ENCODE results near the gene APBB2. TPM values are rescaled to one million over a fixed set of nuclear protein-coding genes. Genes with fewer than 3 reads are reported as not detected.

Gene APBB2
- total RNA-seq, 2 experiments from 2014 or later: 3.1 to 5.5 TPM

DNA sequence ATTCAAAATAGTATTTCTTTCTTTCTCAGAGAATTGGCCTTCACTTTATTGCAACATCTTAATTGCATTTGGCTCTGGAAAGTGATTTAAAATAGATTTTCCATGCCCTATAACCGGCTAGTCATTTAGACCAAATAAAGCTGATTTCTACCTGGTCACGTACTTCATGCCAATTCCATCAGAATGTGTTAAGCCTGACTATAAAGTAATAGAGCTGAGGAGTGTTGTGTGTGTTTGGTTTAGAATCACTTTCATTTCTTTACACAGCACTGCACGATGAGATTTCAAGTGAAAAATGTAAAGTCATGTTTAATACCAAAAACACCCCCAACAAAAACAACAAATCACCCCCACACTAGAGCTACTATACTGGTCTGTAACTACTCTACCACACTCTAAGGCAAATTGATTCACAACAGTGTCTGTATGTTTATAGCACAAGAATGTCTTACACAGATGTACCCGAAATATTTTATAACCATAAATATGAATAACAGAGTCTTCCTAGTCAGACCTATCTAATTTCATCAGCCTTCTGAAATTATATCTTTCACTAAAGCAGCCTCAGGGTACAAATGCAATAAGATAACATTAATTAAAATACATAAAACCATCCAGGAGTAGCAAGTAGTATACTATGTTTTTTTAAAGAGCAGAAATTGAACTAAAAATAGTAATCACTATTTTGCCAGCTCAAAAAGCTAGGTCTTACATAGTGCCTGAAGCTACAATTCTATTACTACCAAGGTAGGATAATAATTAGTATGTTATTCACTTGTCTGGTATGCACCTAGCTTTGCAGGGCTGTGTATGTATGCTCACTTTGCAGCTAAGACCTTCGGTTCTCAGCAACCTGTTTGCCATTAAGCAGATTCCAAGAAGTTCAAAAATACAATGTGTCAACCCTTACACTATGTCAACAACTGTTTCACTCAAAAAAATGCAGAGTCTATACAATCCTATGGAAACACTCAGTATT lies 28.4 kb downstream of the APBB2 start:
- no peaks in the 10 kb centered on the region for H3K36me3 Mint-ChIP-seq
- H3K9me3 Mint-ChIP-seq: peaks cover 4% of the 10 kb centered on the region
- no peak for DNase-seq

DNA sequence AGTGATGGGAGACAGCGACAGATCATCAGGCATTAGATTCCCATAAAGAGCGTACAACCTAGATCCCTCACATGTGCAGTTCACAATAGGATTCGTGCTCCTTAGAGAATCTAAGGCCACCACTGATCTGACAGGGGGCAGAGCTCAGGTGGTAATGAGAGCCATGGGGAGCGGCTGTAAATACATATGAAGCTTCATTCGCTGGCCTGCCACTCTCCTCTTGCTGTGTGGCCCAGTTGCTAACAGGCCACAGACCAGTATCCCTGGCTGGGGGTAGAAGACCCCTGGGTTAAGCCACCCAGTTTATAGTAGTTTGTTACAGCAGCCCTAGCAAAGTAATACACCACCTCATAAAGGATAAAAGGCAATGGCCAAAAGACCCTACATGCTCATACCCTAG lies 30.3 kb downstream of the APBB2 start:
- Mint-ChIP-seq H3K27me3 (peaks cover 7% of the 10 kb centered on the region), H3K4me3 (no peak overlapping the region), H3K27ac (no peak overlapping the region), H3K4me1 (no peaks in the 10 kb centered on the region), H3K36me3 (no peaks in the 10 kb centered on the region), H3K9me3 (peaks cover 4% of the 10 kb centered on the region)
- DNase-seq: no peak

More for the DNA sequence above, 28.4 kb downstream of the APBB2 start:
- Mint-ChIP-seq H3K27me3 (peaks cover 11% of the 10 kb centered on the region), H3K4me3 (no peak overlapping the region), H3K27ac (no peak overlapping the region), H3K4me1 (no peaks in the 10 kb centered on the region)

DNA sequence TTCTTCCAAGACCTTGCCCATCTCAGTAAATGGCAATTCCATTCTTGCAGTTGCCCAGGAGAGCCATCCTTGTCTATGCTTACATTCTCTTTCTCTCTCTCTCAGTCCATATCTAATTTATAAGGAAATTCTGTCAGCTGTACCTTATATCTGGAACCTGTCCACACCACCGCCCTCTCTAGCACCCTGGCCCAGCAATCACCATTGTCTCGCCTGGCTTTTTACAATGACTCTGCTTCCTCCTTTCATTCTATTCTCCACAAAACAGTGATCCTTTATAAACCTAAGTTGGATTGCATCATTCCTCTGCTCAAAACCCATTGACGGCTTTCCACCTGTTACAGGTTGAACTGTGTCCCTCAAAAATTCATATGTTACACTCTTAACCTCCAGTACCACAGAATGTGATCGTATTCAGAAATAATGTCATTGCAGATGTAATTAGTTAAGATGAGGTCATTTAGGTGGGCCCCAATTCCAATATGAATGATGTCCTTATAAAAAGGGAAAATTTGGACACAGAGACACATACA lies 31.3 kb downstream of the APBB2 start:
- H3K4me1 Mint-ChIP-seq: no peaks in the 10 kb centered on the region
- H3K4me3 Mint-ChIP-seq: no peak overlapping the region
- DNase-seq: no peak
- peaks cover 4% of the 10 kb centered on the region for H3K9me3 Mint-ChIP-seq
- peaks cover 3% of the 10 kb centered on the region for H3K27me3 Mint-ChIP-seq
- H3K27ac Mint-ChIP-seq: no peak overlapping the region
- H3K36me3 Mint-ChIP-seq: no peaks in the 10 kb centered on the region

DNA sequence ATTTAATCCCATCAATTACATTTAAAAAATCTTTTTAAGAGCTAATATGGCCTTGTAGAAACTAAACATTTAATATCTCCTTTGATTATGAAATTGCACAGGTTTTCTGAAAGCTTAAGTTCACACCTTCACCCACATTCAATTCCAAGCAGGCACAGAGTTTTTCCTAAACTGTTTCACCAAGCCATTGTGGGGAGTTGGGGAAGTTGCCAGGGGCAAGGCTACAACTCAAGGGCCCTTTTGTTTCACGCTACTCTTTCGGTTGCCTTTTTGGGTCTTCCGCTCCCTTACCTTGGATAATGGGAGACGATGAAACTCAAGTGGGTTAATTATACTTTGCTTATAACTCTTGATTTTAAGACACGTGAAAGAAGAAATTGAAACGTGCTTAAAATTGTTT lies 33.3 kb downstream of the APBB2 start:
- Mint-ChIP-seq H3K27me3 (peaks cover 8% of the 10 kb centered on the region), H3K4me1 (no peaks in the 10 kb centered on the region), H3K9me3 (peaks cover 4% of the 10 kb centered on the region), H3K36me3 (no peaks in the 10 kb centered on the region), H3K27ac (no peak overlapping the region), H3K4me3 (no peak overlapping the region)
- DNase-seq: no peak

DNA sequence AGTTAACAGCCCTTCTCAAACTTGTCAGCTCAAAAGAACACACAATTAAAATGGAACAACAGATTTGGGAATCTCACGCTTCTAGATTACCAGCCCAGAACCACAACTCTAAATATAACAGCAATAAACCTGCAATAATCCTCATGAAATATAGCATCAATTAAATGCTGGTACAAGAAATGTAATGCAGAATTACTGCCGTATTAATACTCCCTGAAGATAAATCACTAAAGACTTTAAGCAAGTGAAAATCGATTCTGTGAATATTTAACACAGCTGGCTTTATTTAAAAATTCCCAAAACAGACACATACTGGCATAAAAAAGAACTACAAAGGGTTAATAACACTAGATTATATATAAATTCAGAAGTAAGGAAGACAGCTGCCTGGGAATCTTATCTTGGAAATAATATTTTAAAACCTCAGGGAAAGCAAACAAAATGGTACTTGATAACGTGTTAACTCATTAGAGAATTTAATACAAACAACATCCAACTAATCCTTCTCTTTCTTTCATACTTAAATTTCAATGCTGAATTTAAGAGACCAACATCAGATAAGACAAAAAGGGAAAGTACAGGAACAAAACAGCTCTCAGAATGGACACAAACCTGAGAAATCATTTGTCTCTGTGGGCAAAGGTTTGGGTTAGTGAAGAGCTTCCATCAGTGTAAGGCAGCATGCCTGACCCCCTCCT lies 34.7 kb downstream of the APBB2 start:
- Mint-ChIP-seq H3K9me3 (peaks cover 4% of the 10 kb centered on the region), H3K36me3 (no peaks in the 10 kb centered on the region), H3K4me3 (no peak overlapping the region), H3K27me3 (peaks cover 8% of the 10 kb centered on the region), H3K4me1 (no peaks in the 10 kb centered on the region), H3K27ac (no peak overlapping the region)
- no peak for DNase-seq

DNA sequence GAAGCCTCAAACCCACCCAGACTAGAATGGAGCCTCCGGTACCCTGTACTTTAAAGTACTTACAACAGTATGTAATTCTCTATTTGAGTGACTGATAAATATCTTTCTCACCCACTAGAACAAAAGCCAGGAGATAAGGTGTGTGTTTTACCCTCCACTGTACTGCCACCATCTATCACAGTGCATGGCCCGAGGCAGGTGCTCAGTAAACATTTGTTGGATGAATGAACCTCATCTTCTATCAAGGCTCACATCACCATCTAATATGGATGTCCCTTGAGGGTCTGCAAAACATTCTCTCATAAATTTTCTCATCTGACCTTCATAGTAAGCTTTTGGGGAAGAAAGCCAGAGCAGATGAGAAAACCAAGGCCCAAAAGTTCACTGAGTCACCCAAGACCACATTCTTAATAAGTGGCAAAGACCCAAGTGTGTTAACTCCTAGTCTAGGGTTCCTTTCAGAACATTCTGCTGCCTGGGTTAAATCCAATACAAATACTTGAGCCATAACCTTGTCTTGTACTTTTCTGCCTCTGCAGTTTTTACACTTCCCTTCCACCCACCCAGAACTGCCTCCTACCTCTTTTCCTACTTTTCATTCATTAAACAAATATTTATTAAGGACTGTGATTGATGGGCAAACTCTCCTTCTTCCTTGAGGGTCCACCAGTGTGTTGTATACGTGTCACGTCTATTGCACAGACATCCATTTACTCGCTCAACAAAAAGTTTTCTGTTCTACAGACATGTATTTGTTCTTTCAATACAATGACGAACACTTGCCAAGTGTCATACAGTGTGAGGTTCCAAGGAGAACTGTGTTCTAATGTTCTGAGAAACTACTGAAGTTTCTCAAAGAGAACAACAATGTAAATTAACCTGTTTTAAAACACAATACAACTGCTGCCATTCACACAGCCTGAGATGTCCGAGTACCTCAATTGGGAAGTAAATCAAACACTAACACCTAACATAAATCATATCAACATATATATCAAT lies 35.7 kb downstream of the APBB2 start:
- H3K4me1 Mint-ChIP-seq: no peaks in the 10 kb centered on the region
- no peak for DNase-seq
- no peak overlapping the region for H3K4me3 Mint-ChIP-seq
- H3K27ac Mint-ChIP-seq: no peak overlapping the region
- no peaks in the 10 kb centered on the region for H3K36me3 Mint-ChIP-seq
- H3K9me3 Mint-ChIP-seq: peaks cover 2% of the 10 kb centered on the region
- H3K27me3 Mint-ChIP-seq: peaks cover 8% of the 10 kb centered on the region

DNA sequence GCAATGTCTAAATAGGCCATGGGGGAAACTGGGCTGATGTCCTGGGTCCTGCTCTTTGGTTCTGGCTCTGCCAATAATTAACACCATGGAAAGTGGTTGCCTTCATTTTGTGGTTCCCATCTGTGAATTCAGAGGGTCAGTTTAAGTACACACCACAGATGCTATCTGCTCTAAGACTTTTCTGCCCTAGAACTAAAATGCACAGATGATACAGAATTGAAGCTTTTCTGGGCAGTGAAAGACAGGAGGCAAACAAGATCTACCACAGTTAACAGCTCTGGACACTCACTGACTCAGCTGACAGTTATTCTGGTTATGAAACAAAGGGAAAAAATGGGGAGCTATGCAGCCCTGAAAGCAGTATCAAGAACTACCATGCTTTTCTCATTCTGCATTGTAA lies 37.3 kb downstream of the APBB2 start:
- Mint-ChIP-seq H3K9me3 (peaks cover under 1% of the 10 kb centered on the region), H3K4me3 (no peak overlapping the region), H3K36me3 (no peaks in the 10 kb centered on the region), H3K27ac (no peak overlapping the region), H3K27me3 (peaks cover 8% of the 10 kb centered on the region), H3K4me1 (no peaks in the 10 kb centered on the region)
- no peak for DNase-seq

DNA sequence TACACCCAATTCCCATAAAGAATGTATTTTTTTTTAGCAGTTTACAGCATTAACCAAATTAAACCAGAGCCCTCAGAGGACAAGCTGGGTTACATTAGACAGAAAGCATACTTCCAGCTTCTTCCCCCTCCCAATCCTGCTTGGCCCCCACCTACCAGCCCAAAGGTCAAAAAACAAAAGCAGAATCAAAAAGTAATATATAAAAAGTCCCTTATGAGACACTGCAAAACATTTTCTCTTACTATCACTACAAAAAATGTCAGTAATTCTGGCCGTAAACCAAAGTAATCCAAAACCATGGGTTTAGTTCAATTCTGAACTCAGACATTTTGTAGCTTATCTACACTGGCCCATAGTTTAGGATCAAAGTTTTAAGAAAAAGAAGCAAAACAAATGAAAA lies 38.0 kb downstream of the APBB2 start:
- Mint-ChIP-seq H3K4me1 (no peaks in the 10 kb centered on the region), H3K36me3 (no peaks in the 10 kb centered on the region), H3K9me3 (no peaks in the 10 kb centered on the region), H3K27me3 (peaks cover 8% of the 10 kb centered on the region), H3K27ac (no peak overlapping the region), H3K4me3 (no peak overlapping the region)
- no peak for DNase-seq

DNA sequence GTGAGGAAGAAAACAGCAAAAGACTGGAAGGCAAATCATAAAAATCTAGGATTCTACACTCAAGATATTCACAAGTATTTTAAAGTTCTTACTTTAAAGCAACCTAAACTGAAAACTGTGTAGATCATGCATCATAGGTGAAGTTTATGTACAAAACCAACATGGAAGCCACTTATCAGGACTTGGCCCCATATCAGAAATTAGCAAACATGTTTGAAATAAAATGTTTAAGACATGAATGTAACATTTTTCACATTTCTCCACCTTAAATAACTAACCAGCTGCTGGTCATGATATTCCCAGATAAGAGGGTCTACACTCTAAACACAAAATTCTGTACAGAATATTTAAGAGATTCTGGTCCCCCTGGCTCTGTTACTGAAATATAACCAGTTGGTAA lies 38.5 kb downstream of the APBB2 start:
- H3K27me3 Mint-ChIP-seq: peaks cover 8% of the 10 kb centered on the region
- H3K27ac Mint-ChIP-seq: no peak overlapping the region
- H3K4me3 Mint-ChIP-seq: no peak overlapping the region
- no peak for DNase-seq
- H3K4me1 Mint-ChIP-seq: no peaks in the 10 kb centered on the region
- H3K9me3 Mint-ChIP-seq: no peaks in the 10 kb centered on the region
- H3K36me3 Mint-ChIP-seq: no peaks in the 10 kb centered on the region

DNA sequence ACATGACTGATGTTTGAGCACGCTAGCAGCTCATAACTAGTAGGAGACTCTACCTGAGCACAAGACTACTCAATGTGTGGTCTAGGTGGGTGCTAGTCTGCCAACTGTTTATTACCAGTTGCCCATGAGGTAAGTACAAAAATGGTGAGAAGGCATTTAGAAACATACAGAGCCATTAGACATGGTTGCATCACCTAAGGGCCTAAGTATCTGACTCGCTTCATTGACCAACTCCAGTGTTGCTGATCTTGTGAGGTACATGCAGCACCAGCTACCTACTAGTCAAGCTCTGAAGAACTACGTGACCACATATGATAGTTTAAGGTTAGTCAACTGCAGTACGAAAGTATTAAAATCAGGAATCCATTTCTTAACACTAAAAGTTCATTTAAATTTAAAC lies 39.9 kb downstream of the APBB2 start:
- no peaks in the 10 kb centered on the region for H3K4me1 Mint-ChIP-seq
- H3K27ac Mint-ChIP-seq: no peak overlapping the region
- DNase-seq: no peak
- no peaks in the 10 kb centered on the region for H3K9me3 Mint-ChIP-seq
- H3K4me3 Mint-ChIP-seq: no peak overlapping the region
- H3K36me3 Mint-ChIP-seq: no peaks in the 10 kb centered on the region
- peaks cover 8% of the 10 kb centered on the region for H3K27me3 Mint-ChIP-seq

DNA sequence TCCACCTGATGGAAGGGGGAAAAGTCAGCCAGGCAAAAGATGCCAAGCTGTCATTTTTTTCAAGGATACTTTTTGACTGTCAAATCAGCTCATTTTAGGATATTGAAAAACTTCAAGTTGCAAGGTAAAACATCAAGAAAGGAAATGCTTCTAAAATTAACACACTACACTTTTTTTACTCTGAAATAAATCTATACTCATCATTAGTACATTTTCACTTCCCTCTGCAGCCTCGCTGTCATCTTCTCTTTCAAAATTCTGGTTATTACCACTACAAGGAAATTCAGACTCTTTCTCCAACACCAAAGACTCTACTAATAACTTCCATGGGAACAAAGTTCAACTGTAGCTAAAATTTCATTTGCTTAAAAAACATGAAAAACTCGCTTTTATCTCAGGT lies 41.6 kb downstream of the APBB2 start:
- Mint-ChIP-seq H3K36me3 (no peaks in the 10 kb centered on the region), H3K9me3 (no peaks in the 10 kb centered on the region), H3K27me3 (peaks cover 9% of the 10 kb centered on the region), H3K4me1 (no peaks in the 10 kb centered on the region), H3K4me3 (no peak overlapping the region), H3K27ac (no peak overlapping the region)
- no peak for DNase-seq

DNA sequence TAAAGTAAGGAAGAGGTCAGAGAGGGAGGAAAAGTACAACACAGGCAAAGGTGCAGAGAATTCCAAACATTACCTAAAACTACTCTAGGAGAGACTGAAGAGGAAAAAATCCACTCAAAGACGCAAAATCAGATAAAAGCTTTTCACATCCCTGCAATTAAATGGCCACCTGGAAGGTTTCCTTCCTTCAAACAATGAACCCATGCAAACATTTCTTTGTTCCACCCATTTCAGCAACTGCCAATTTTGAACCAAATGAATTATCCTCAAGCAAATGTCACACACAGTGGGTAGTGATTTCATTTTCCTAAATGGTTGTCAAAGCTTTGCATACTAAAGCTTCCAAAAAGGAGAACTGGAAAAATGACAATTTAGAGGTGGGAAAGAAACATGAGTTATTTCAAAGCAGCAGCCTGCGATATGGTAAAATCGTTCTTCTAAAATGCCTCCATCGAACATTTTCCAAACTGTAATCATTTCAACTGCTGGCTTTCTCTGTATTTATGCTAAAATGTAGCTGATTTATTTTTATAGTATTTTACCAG lies 45.0 kb downstream of the APBB2 start:
- H3K36me3 Mint-ChIP-seq: no peaks in the 10 kb centered on the region
- H3K27ac Mint-ChIP-seq: no peak overlapping the region
- no peak for DNase-seq
- H3K4me3 Mint-ChIP-seq: no peak overlapping the region
- peaks cover 2% of the 10 kb centered on the region for H3K9me3 Mint-ChIP-seq
- peaks cover 9% of the 10 kb centered on the region for H3K27me3 Mint-ChIP-seq
- H3K4me1 Mint-ChIP-seq: no peaks in the 10 kb centered on the region

DNA sequence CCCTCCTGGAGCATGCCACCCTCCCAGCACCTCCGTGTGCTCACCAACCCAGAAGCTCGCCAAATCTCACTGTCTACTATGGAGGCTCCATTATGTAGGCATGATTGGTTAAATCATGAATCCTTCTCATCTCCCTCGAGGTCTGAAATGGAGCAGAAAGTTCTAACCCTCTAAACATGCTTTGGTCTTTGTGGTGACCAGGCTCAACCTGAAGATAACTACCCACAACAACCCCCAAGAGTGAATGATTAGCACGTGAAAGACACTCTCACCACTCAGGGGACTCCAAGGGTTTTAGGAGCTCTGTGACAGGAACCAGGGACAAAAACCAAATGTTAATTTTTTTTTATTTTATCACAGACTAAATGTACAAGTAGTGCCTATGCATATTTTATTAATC lies 47.2 kb downstream of the APBB2 start:
- no peak overlapping the region for H3K27ac Mint-ChIP-seq
- no peak for DNase-seq
- H3K27me3 Mint-ChIP-seq: peaks cover 9% of the 10 kb centered on the region
- H3K36me3 Mint-ChIP-seq: no peaks in the 10 kb centered on the region
- H3K4me3 Mint-ChIP-seq: no peak overlapping the region
- peaks cover 2% of the 10 kb centered on the region for H3K9me3 Mint-ChIP-seq
- H3K4me1 Mint-ChIP-seq: no peaks in the 10 kb centered on the region

DNA sequence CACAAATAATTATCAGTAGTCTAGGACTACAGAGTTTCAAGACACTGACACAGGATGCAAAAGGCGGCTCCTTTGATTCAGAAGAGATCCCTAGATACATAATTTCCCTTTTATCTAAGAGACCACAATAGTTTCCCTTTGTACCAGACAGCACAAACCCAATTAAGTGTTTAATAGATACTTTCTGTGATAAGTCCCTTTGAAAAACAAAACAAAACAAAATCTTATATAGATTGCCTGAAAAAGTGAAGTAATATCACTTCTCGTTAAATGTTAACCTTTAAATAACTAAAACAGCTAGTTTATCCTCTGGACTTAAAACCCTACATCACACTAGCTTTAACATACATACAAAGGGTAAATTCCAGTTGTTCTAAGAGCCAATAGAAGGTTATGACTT lies 49.9 kb downstream of the APBB2 start:
- no peak overlapping the region for H3K27ac Mint-ChIP-seq
- H3K9me3 Mint-ChIP-seq: peaks cover 2% of the 10 kb centered on the region
- no peak overlapping the region for H3K4me3 Mint-ChIP-seq
- H3K4me1 Mint-ChIP-seq: no peaks in the 10 kb centered on the region
- no peak for DNase-seq
- peaks cover 9% of the 10 kb centered on the region for H3K27me3 Mint-ChIP-seq
- no peaks in the 10 kb centered on the region for H3K36me3 Mint-ChIP-seq

Measured in activated naive CD8-positive, alpha-beta T cell treated with anti-CD3 and anti-CD28 coated beads for 36 hours (primary cell).